A549 (cell line): ENCODE measurements around the gene OXNAD1.

Experiments used
- CBX8 ChIP-seq: fragments of 200-600 bp; sonication (generic); IDR thresholded peaks from 2 replicates; pipeline ENCODE4 v1.6.1; 2016
- TF ChIP-seq, protein P1 (sequence below): fragments of >200 bp; sonication (Bioruptor Twin); formaldehyde crosslinking; IDR thresholded peaks from 3 replicates; pipeline ENCODE4 v1.5.1; 2016
- TF ChIP-seq, protein P2 (sequence below): fragments of 450-650 bp; IDR thresholded peaks from 2 replicates; pipeline ENCODE4 v1.6.1; 2014; ENCODE audit warnings: antibody characterized with exemption
- TF ChIP-seq, protein P3 (sequence below): IDR thresholded peaks from 2 replicates; pipeline ENCODE4 v1.6.1; 2012

DNA sequence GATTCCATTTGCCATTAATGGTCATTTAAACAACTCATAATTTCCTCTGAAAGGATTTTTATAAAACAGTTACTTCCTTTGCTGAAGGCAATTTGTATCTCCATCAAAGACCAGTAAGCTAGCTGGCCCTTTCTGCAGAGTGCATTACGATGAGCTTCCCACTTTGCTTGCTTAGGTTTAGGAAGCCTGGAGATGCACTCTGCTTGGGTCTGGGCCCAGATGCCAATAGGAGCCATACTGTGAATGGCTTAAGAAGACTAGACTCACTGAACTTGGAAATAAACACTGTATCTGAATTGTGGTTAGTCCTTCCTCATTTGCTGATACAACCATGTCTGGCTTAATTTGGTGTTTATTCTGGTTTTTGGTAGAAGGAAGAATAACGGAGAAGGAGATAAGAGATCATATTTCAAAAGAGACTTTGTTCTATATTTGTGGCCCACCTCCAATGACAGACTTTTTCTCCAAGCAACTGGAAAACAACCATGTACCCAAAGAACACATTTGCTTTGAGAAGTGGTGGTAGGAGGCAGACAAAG, 38.1 kb downstream of the OXNAD1 start:
- TF ChIP-seq, protein P1, sequence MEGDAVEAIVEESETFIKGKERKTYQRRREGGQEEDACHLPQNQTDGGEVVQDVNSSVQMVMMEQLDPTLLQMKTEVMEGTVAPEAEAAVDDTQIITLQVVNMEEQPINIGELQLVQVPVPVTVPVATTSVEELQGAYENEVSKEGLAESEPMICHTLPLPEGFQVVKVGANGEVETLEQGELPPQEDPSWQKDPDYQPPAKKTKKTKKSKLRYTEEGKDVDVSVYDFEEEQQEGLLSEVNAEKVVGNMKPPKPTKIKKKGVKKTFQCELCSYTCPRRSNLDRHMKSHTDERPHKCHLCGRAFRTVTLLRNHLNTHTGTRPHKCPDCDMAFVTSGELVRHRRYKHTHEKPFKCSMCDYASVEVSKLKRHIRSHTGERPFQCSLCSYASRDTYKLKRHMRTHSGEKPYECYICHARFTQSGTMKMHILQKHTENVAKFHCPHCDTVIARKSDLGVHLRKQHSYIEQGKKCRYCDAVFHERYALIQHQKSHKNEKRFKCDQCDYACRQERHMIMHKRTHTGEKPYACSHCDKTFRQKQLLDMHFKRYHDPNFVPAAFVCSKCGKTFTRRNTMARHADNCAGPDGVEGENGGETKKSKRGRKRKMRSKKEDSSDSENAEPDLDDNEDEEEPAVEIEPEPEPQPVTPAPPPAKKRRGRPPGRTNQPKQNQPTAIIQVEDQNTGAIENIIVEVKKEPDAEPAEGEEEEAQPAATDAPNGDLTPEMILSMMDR = no peak
- TF ChIP-seq, protein P2, sequence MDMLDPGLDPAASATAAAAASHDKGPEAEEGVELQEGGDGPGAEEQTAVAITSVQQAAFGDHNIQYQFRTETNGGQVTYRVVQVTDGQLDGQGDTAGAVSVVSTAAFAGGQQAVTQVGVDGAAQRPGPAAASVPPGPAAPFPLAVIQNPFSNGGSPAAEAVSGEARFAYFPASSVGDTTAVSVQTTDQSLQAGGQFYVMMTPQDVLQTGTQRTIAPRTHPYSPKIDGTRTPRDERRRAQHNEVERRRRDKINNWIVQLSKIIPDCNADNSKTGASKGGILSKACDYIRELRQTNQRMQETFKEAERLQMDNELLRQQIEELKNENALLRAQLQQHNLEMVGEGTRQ = no peak
- TF ChIP-seq, protein P3, sequence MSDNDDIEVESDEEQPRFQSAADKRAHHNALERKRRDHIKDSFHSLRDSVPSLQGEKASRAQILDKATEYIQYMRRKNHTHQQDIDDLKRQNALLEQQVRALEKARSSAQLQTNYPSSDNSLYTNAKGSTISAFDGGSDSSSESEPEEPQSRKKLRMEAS = no peak
- TF ChIP-seq CBX8 = no peak
